RWPE1 (cell line): Measurements from ENCODE around the gene HAPLN2.
A peak's percentile ranks its signal among the peaks of the same experiment; 100 is the strongest.
"Not testable (repeated sequence)": the region's sequence is repeated elsewhere in the genome, so short reads cannot be mapped to it uniquely, and the experiment has no call there.

ENCODE experiments used
- CTCF ChIA-PET: fragments of 350-600 bp; sonication (Branson Sonifier 250); formaldehyde crosslinking; extraction: SDS; loops from one replicate; lab custom pipeline; 2021; lab: Yijun Ruan, JAX
- POLR2A ChIA-PET: fragments of 400-600 bp; formaldehyde crosslinking; extraction: SDS; loops from one replicate; lab custom pipeline; 2020; ENCODE audit warnings: antibody characterized with exemption; ENCODE audit not compliant: low non-redundant PET; lab: Yijun Ruan, JAX
- DNase-seq: peaks from one replicate; pipeline ENCODE4 v3.0.0; 2012; ENCODE audit warnings: low spot score
- H3K27ac ChIP-seq: fragments of 450-650 bp; 2 replicates; pipeline ENCODE4 v1.5.1; 2017
- TF ChIP-seq, protein P1 (sequence below): fragments of 450-650 bp; conservative IDR thresholded peaks from 2 replicates; pipeline ENCODE4 v1.5.1; 2017; ENCODE audit warnings: low read depth, mild to moderate bottlenecking

HAPLN2 gene

GRCh38 chr1:156608036-156608674 lies 11.1 kb upstream of the HAPLN2 start:
- CTCF ChIA-PET = interaction anchor here (0.6 to 1.8 kb wide), 18 partner anchors 9 to 223 kb away, joined by 3 to 11 read pairs (median 4); partner anchors contain the start of gene NAXE
- no peak overlapping the region for H3K27ac ChIP-seq
- POLR2A ChIA-PET = interaction anchor here (0.6 kb wide), 1 partner anchor 17 kb away, joined by 3 read pairs; the partner anchor contains the start of gene NAXE
- TF ChIP-seq, protein P1, sequence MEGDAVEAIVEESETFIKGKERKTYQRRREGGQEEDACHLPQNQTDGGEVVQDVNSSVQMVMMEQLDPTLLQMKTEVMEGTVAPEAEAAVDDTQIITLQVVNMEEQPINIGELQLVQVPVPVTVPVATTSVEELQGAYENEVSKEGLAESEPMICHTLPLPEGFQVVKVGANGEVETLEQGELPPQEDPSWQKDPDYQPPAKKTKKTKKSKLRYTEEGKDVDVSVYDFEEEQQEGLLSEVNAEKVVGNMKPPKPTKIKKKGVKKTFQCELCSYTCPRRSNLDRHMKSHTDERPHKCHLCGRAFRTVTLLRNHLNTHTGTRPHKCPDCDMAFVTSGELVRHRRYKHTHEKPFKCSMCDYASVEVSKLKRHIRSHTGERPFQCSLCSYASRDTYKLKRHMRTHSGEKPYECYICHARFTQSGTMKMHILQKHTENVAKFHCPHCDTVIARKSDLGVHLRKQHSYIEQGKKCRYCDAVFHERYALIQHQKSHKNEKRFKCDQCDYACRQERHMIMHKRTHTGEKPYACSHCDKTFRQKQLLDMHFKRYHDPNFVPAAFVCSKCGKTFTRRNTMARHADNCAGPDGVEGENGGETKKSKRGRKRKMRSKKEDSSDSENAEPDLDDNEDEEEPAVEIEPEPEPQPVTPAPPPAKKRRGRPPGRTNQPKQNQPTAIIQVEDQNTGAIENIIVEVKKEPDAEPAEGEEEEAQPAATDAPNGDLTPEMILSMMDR = peak; percentile 87
- peak; percentile 57 for DNase-seq

- peak; percentile 58 for DNase-seq
Measured at GRCh38 chr1:156608981-156609380, 10.2 kb upstream of the HAPLN2 start.

GRCh38 chr1:156610072-156610471 lies 9.1 kb upstream of the HAPLN2 start:
- POLR2A ChIA-PET, DNase-seq, CTCF ChIA-PET, H3K27ac ChIP-seq: not testable (repeated sequence)

More at GRCh38 chr1:156608981-156609380, 10.2 kb upstream of the HAPLN2 start:
- no peak overlapping the region for H3K27ac ChIP-seq
- POLR2A ChIA-PET = no interaction called here
- TF ChIP-seq, protein P1 = peak; percentile 71
- CTCF ChIA-PET = interaction anchor here (0.6 to 1.8 kb wide), 11 partner anchors 8 to 223 kb away, joined by 3 to 11 read pairs (median 4); partner anchors contain the start of gene NAXE

DNA sequence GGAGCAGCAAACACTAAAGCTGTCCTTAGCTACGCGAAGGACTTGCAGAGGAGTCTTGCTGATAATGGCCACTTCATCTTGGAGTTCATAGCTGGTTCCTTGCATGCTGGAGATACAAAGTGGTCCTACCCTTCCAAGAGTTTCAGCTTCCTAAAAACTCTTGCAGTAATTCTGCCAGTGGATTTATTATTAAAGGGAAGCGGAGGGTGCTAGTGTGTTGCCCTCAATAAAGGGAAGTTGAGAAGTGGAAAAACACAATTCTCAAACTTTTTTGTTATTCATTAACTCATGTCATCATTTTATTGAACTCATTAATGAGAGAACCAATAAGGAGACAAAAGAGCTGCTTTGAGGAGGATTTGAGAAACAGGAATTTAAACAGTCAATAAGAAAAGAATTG lies 6.5 kb upstream of the HAPLN2 start:
- no peak for DNase-seq
- no peak overlapping the region for H3K27ac ChIP-seq
- ChIA-PET POLR2A (no interaction called here), CTCF (interaction anchor here (1.3 kb wide), 1 partner anchor 66 kb away, joined by 3 read pairs; no protein-coding TSS in a partner anchor)
- TF ChIP-seq, protein P1 = no peak

GRCh38 chr1:156615946-156616345 lies 3.3 kb upstream of the HAPLN2 start:
- ChIA-PET CTCF (no interaction called here), POLR2A (no interaction called here)
- TF ChIP-seq, protein P1 = no peak
- DNase-seq = no peak
- no peak overlapping the region for H3K27ac ChIP-seq

- POLR2A ChIA-PET = no interaction called here
- DNase-seq = no peak
- CTCF ChIA-PET = interaction anchor here (0.7 to 1.4 kb wide), 2 partner anchors 11 to 89 kb away, joined by 3 to 4 read pairs; partner anchors contain the start of gene CRABP2
- H3K27ac ChIP-seq = no peak overlapping the region
- TF ChIP-seq, protein P1 = no peak
Measured at GRCh38 chr1:156616463-156616862, 2.8 kb upstream of the HAPLN2 start.

DNA sequence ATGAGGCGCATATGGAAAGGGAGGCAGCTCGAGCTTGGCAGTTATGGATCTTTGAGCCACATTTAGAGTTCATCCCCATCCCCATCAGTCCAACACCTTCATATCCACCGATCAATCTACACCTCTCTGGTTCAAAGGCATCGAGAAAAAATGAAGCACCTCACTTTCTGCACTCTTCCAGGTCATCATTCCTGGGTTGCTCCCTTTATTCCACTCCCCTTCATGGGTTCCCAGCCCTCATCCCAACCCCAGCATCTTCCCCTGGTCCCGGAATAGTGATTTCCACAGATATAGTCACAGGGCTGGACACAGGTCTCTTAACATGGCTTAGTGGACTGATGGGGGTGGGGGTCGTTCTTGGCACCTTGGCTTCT lies 354 bp downstream of the HAPLN2 start:
- DNase-seq = no peak
- ChIA-PET CTCF (interaction anchor here (0.6 to 1.7 kb wide), 7 partner anchors 11 to 205 kb away, joined by 3 to 6 read pairs (median 3); partner anchors contain the start of gene NAXE), POLR2A (no interaction called here)
- H3K27ac ChIP-seq = no peak overlapping the region
- TF ChIP-seq, protein P1 = no peak
